ENCODE measurements around the gene SRD5A1. TPM values are rescaled to one million over a fixed set of nuclear protein-coding genes. Genes with fewer than 3 reads are reported as not detected.
"Not testable (repeated sequence)": the region's sequence is repeated elsewhere in the genome, so short reads cannot be mapped to it uniquely, and the experiment has no call there.

Gene SRD5A1
- total RNA-seq, 1 donor from 2014 or later: 4.2 TPM

- DNase-seq (ENCODE audit: low spot score): no peak
- intact Hi-C loops (cut with DNase I): no loop called here
Observed at GRCh38 chr5:6637022-6637421, 3.8 kb downstream of the SRD5A1 start.

- DNase-seq (ENCODE audit: low spot score): no peak
- intact Hi-C loops (cut with DNase I): no loop called here
Observed at GRCh38 chr5:6637590-6637989, 4.3 kb downstream of the SRD5A1 start.

GRCh38 chr5:6638236-6638635 is 5.0 kb downstream of the SRD5A1 start:
- DNase-seq (ENCODE audit: low spot score): no peak
- intact Hi-C loops (cut with DNase I): no loop called here

GRCh38 chr5:6642655-6643054 is 9.4 kb downstream of the SRD5A1 start:
- no peak for DNase-seq (ENCODE audit: low spot score)
- intact Hi-C loops (cut with DNase I): no loop called here

GRCh38 chr5:6644794-6645241 is 11.6 kb downstream of the SRD5A1 start:
- DNase-seq (ENCODE audit: low spot score): no peak
- intact Hi-C loops (cut with DNase I): no loop called here

- intact Hi-C loops (cut with DNase I); DNase-seq (ENCODE audit: low spot score): not testable (repeated sequence)
Observed at GRCh38 chr5:6645571-6646362, 12.5 kb downstream of the SRD5A1 start.

GRCh38 chr5:6649186-6649585 is 15.9 kb downstream of the SRD5A1 start:
- DNase-seq (ENCODE audit: low spot score): no peak
- intact Hi-C loops (cut with DNase I): no loop called here

GRCh38 chr5:6649681-6650080 is 16.4 kb downstream of the SRD5A1 start:
- DNase-seq (ENCODE audit: low spot score): no peak
- intact Hi-C loops (cut with DNase I): no loop called here

GRCh38 chr5:6652025-6652424 is 18.8 kb downstream of the SRD5A1 start:
- intact Hi-C loops (cut with DNase I): no loop called here
- DNase-seq (ENCODE audit: low spot score): no peak

- intact Hi-C loops (cut with DNase I): no loop called here
- no peak for DNase-seq (ENCODE audit: low spot score)
Observed at GRCh38 chr5:6655432-6655831, 22.2 kb downstream of the SRD5A1 start.

- intact Hi-C loops (cut with DNase I): no loop called here
- DNase-seq (ENCODE audit: low spot score): no peak
Observed at GRCh38 chr5:6656680-6657079, 23.4 kb downstream of the SRD5A1 start.

GRCh38 chr5:6659941-6660684 is 26.9 kb downstream of the SRD5A1 start:
- intact Hi-C loops (cut with DNase I): no loop called here
- no peak for DNase-seq (ENCODE audit: low spot score)

- intact Hi-C loops (cut with DNase I): no loop called here
- no peak for DNase-seq (ENCODE audit: low spot score)
Observed at GRCh38 chr5:6660688-6661087, 27.4 kb downstream of the SRD5A1 start.

- intact Hi-C loops (cut with DNase I): no loop called here
- no peak for DNase-seq (ENCODE audit: low spot score)
Observed at GRCh38 chr5:6666762-6667161, 33.5 kb downstream of the SRD5A1 start.

GRCh38 chr5:6667648-6668047 is 34.4 kb downstream of the SRD5A1 start:
- DNase-seq (ENCODE audit: low spot score): no peak
- intact Hi-C loops (cut with DNase I): no loop called here

- intact Hi-C loops (cut with DNase I): not testable (repeated sequence)
Observed at GRCh38 chr5:6668717-6669116, 35.5 kb downstream of the SRD5A1 start.

GRCh38 chr5:6673031-6673430 is 39.8 kb downstream of the SRD5A1 start:
- intact Hi-C loops (cut with DNase I): no loop called here
- DNase-seq (ENCODE audit: low spot score): no peak

More at GRCh38 chr5:6668717-6669116, 35.5 kb downstream of the SRD5A1 start:
- DNase-seq (ENCODE audit: low spot score): not testable (repeated sequence)

- no peak for DNase-seq (ENCODE audit: low spot score)
- intact Hi-C loops (cut with DNase I): no loop called here
Observed at GRCh38 chr5:6673963-6674362, 40.7 kb downstream of the SRD5A1 start.

GRCh38 chr5:6674421-6674820 is 41.2 kb downstream of the SRD5A1 start:
- intact Hi-C loops (cut with DNase I): no loop called here
- no peak for DNase-seq (ENCODE audit: low spot score)

- DNase-seq (ENCODE audit: low spot score): no peak
- intact Hi-C loops (cut with DNase I): no loop called here
Observed at GRCh38 chr5:6674886-6675285, 41.6 kb downstream of the SRD5A1 start.
